SJCRH30 (cell line): Measurements from ENCODE around the gene LMOD1. TPM values are rescaled to one million over a fixed set of nuclear protein-coding genes. Genes with fewer than 3 reads are reported as not detected.

Experiments used
- DNase-seq, 2 experiments: peaks; one replicate each; pipeline ENCODE4 v3.0.0-alpha.2; 2015 to 2020
- H3K27ac ChIP-seq: fragments of 250-450 bp; sonication (Bioruptor Pico); 2 replicates; pipeline ENCODE4 v1.5.1; 2020; ENCODE audit warnings: mild to moderate bottlenecking, moderate library complexity
- H3K27me3 ChIP-seq: fragments of 250-450 bp; sonication (Bioruptor Pico); 2 replicates; pipeline ENCODE4 v1.5.1; 2020; ENCODE audit warnings: mild to moderate bottlenecking, moderate library complexity
- H3K36me3 ChIP-seq: fragments of 250-450 bp; sonication (Bioruptor Pico); 2 replicates; pipeline ENCODE4 v1.5.1; 2020; ENCODE audit warnings: mild to moderate bottlenecking, moderate library complexity
- H3K4me1 ChIP-seq: fragments of 250-450 bp; sonication (Bioruptor Pico); 2 replicates; pipeline ENCODE4 v1.5.1; 2020; ENCODE audit warnings: mild to moderate bottlenecking, moderate library complexity
- H3K4me3 ChIP-seq: fragments of 250-450 bp; sonication (Bioruptor Pico); 2 replicates; pipeline ENCODE4 v1.5.1; 2020; ENCODE audit warnings: mild to moderate bottlenecking, moderate library complexity
- H3K9me3 ChIP-seq: fragments of 250-450 bp; sonication (Bioruptor Pico); replicated peaks from 2 replicates; pipeline ENCODE4 v1.5.1; 2020; ENCODE audit warnings: mild to moderate bottlenecking, moderate library complexity
- total RNA-seq: library from RNA; depleted of rRNA; stranded (reverse); fragments of >200 nt; shearing (Covaris generic); gene quantifications from 2 replicates; pipeline ENCODE4 v1.2.3, GENCODE V29; 2014

LMOD1 gene
- total RNA-seq, 1 experiment from 2014 or later, result not detected

GRCh38 chr1:201939148-201939547 is 7.2 kb downstream of the LMOD1 start:
- H3K27me3 ChIP-seq, result no peaks in the 10 kb centered on the region
- peaks cover 10% of the 10 kb centered on the region for H3K4me1 ChIP-seq
- DNase-seq, result no peak
- H3K9me3 ChIP-seq, result no peaks in the 10 kb centered on the region
- no peaks in the 10 kb centered on the region for H3K36me3 ChIP-seq
- H3K4me3 ChIP-seq, result no peak overlapping the region
- H3K27ac ChIP-seq, result no peak overlapping the region

- Histone ChIP-seq H3K27me3 (no peaks in the 10 kb centered on the region), H3K36me3 (no peaks in the 10 kb centered on the region), H3K4me3 (no peak overlapping the region), H3K9me3 (no peaks in the 10 kb centered on the region), H3K4me1 (peaks cover 14% of the 10 kb centered on the region), H3K27ac (no peak overlapping the region)
- no peak for DNase-seq
These were observed 7.8 kb downstream of the LMOD1 start for GRCh38 chr1:201938440-201939035.

GRCh38 chr1:201937624-201938213 is 8.6 kb downstream of the LMOD1 start:
- peaks cover 14% of the 10 kb centered on the region for H3K4me1 ChIP-seq
- H3K27me3 ChIP-seq, result no peaks in the 10 kb centered on the region
- H3K4me3 ChIP-seq, result no peak overlapping the region
- no peak for DNase-seq
- no peaks in the 10 kb centered on the region for H3K36me3 ChIP-seq
- H3K9me3 ChIP-seq, result no peaks in the 10 kb centered on the region
- no peak overlapping the region for H3K27ac ChIP-seq

- Histone ChIP-seq H3K4me1 (peaks cover 12% of the 10 kb centered on the region), H3K9me3 (no peaks in the 10 kb centered on the region), H3K4me3 (no peak overlapping the region), H3K27me3 (no peaks in the 10 kb centered on the region; the same call in 1 of the 2 replicates), H3K36me3 (no peaks in the 10 kb centered on the region), H3K27ac (no peak overlapping the region)
- DNase-seq, result peak in 1 of 2 experiments; percentile 36
These were observed 12.4 kb downstream of the LMOD1 start for GRCh38 chr1:201933840-201934430.

GRCh38 chr1:201930803-201931202 is 15.5 kb downstream of the LMOD1 start:
- Histone ChIP-seq H3K36me3 (no peaks in the 10 kb centered on the region), H3K4me1 (peaks cover 12% of the 10 kb centered on the region), H3K27me3 (no peaks in the 10 kb centered on the region; the same call in 1 of the 2 replicates), H3K4me3 (no peak overlapping the region), H3K27ac (no peak overlapping the region), H3K9me3 (no peaks in the 10 kb centered on the region)
- no peak for DNase-seq

- Histone ChIP-seq H3K4me3 (no peak overlapping the region), H3K9me3 (no peaks in the 10 kb centered on the region), H3K36me3 (no peaks in the 10 kb centered on the region), H3K4me1 (peaks cover 12% of the 10 kb centered on the region), H3K27me3 (no peaks in the 10 kb centered on the region; the same call in 1 of the 2 replicates), H3K27ac (no peak overlapping the region)
- no peak for DNase-seq
These were observed 16.2 kb downstream of the LMOD1 start for GRCh38 chr1:201930137-201930536.

GRCh38 chr1:201928266-201928665 is 18.1 kb downstream of the LMOD1 start:
- Histone ChIP-seq H3K36me3 (no peaks in the 10 kb centered on the region), H3K4me1 (peaks cover 3% of the 10 kb centered on the region; the same call in 1 of the 2 replicates), H3K4me3 (no peak overlapping the region), H3K9me3 (no peaks in the 10 kb centered on the region), H3K27me3 (no peaks in the 10 kb centered on the region; the same call in 1 of the 2 replicates), H3K27ac (no peak overlapping the region)
- DNase-seq, result no peak

- no peaks in the 10 kb centered on the region for H3K36me3 ChIP-seq
- no peaks in the 10 kb centered on the region; the same call in 1 of the 2 replicates for H3K27me3 ChIP-seq
- peaks cover 3% of the 10 kb centered on the region; the same call in 1 of the 2 replicates for H3K4me1 ChIP-seq
- no peaks in the 10 kb centered on the region for H3K9me3 ChIP-seq
- H3K27ac ChIP-seq, result no peak overlapping the region
- peak; percentile 30 to 68 for DNase-seq
- H3K4me3 ChIP-seq, result no peak overlapping the region
These were observed 20.2 kb downstream of the LMOD1 start for GRCh38 chr1:201925981-201926645.

- Histone ChIP-seq H3K9me3 (no peaks in the 10 kb centered on the region), H3K4me1 (peaks cover 3% of the 10 kb centered on the region; the same call in 1 of the 2 replicates), H3K27ac (no peak overlapping the region), H3K27me3 (no peaks in the 10 kb centered on the region; the same call in 1 of the 2 replicates), H3K36me3 (no peaks in the 10 kb centered on the region), H3K4me3 (no peak overlapping the region)
- no peak for DNase-seq
These were observed 21.1 kb downstream of the LMOD1 start for GRCh38 chr1:201925301-201925567.

GRCh38 chr1:201921952-201922558 is 24.3 kb downstream of the LMOD1 start:
- no peaks in the 10 kb centered on the region for H3K36me3 ChIP-seq
- no peak overlapping the region for H3K4me3 ChIP-seq
- no peak for DNase-seq
- H3K4me1 ChIP-seq, result peaks cover 18% of the 10 kb centered on the region
- H3K9me3 ChIP-seq, result no peaks in the 10 kb centered on the region
- H3K27me3 ChIP-seq, result no peaks in the 10 kb centered on the region
- H3K27ac ChIP-seq, result no peak overlapping the region

GRCh38 chr1:201918343-201918742 is 28.0 kb downstream of the LMOD1 start:
- Histone ChIP-seq H3K9me3 (no peaks in the 10 kb centered on the region), H3K4me1 (peaks cover 23% of the 10 kb centered on the region), H3K36me3 (no peaks in the 10 kb centered on the region), H3K4me3 (no peak overlapping the region), H3K27me3 (peaks cover 2% of the 10 kb centered on the region), H3K27ac (peak overlapping the region; percentile 74; the same call in 1 of the 2 replicates)
- DNase-seq, result no peak

- peaks cover 23% of the 10 kb centered on the region for H3K4me1 ChIP-seq
- no peaks in the 10 kb centered on the region for H3K9me3 ChIP-seq
- H3K27me3 ChIP-seq, result peaks cover 8% of the 10 kb centered on the region
- no peak overlapping the region for H3K4me3 ChIP-seq
- peak overlapping the region; percentile 74 for H3K27ac ChIP-seq
- no peaks in the 10 kb centered on the region for H3K36me3 ChIP-seq
- DNase-seq, result peak; percentile 70 to 74
These were observed 28.9 kb downstream of the LMOD1 start for GRCh38 chr1:201917362-201918033.

- Histone ChIP-seq H3K27ac (peak overlapping the region; percentile 74), H3K4me1 (peaks cover 23% of the 10 kb centered on the region), H3K9me3 (no peaks in the 10 kb centered on the region), H3K36me3 (no peaks in the 10 kb centered on the region), H3K27me3 (peaks cover 8% of the 10 kb centered on the region), H3K4me3 (no peak overlapping the region)
- DNase-seq, result peak; percentile 89 to 90
These were observed 29.6 kb downstream of the LMOD1 start for GRCh38 chr1:201916649-201917249.
